Stimulated activated CD4-positive, alpha-beta T cell treated with anti-CD3 and anti-CD28 coated beads, Interleukin-1b, Interleukin-23, amount 100 ng/mL, for 1 hour (primary cell): ENCODE data around the gene CAPN15.

Experiments used
- DNase-seq, 2 donors: peaks; one replicate each; pipeline ENCODE4 v3.0.0-alpha.2; 2020; ENCODE audit warnings: low read depth in 2 of 2

CAPN15 gene

DNA sequence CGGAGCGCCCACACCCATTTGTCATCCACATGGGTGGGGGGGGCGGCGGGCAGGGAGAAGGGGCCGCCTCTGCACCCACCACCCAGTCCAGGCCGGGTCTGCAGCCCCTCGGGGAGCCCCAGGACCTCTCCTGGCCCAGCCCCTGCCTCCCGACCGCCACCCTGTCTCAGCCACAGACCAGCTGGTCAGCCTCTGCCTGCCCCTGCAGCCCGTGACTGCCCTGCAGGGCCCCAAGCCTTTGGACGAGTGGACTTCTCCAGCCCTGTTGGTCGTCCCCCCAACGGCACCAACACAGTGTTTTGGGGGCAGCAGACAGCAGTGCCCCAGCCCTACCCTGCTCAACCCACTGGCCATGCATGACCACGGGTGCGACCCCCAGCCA, 33.9 kb downstream of the CAPN15 start:
- DNase-seq, result no peak

DNA sequence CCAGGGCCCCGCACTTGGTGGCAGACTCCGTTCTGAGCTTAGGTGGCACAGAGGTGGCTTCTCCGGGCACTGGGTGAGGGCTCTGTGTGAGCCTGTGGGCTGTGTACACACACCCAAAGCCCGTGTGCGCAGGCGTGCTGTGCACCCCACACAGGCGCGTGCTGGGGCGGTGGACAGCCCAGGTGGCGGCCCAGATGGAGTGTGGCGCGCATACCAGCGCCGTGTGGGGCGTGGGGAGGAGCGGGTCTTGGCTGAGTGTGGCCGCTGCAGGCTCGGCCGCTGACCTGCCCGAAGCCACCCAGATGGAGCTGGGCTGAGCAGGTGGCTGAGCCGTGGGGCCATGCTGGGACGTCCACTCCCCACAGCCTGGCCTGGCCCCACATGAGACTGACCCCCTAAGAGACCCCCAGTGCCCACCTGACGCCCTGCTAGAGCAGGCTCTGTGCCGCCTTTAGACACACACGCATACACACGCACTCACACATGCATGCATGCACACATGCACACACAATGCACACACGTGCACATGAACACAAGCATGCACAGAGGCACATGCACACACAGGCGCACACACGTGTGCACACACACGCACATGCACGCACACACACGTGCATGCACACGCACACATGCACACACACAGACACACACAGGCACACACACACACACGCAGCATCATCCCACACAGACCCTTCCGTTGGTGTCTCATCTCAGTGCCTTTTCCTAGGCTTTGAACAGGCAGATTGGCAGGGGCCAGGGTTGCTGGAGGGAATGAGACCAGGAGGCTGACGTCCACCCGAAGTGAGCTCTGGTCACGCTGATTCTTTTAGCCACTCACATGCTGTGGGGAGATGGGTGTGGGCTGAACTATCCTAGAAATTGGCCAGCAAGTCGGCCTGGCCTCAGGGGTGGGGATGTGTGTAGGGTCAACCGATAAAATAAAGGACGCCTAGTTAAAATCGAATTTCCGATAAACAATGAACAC, 34.7 kb downstream of the CAPN15 start:
- no peak for DNase-seq

DNA sequence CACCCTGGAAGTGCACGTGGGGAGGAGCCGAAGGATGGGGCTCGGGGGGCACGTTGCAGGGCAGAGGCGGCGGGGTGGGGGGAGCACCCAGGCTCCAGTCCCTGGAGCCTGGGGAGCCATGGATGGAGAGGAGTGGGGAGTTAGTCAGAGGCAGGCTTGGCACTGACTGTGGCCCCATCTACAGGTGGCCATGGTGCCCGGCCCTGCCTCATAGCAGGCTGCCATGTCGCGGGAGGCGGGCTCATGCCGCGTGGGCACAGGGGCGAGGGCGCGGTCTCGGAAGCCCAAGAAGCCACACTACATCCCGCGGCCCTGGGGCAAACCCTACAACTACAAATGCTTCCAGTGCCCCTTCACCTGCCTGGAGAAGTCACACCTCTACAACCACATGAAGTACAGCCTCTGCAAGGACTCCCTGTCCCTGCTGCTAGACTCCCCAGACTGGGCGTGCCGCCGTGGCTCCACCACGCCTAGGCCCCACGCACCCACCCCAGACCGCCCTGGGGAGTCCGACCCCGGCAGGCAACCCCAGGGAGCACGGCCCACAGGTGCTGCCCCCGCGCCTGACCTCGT, 35.6 kb downstream of the CAPN15 start:
- DNase-seq, result no peak

DNA sequence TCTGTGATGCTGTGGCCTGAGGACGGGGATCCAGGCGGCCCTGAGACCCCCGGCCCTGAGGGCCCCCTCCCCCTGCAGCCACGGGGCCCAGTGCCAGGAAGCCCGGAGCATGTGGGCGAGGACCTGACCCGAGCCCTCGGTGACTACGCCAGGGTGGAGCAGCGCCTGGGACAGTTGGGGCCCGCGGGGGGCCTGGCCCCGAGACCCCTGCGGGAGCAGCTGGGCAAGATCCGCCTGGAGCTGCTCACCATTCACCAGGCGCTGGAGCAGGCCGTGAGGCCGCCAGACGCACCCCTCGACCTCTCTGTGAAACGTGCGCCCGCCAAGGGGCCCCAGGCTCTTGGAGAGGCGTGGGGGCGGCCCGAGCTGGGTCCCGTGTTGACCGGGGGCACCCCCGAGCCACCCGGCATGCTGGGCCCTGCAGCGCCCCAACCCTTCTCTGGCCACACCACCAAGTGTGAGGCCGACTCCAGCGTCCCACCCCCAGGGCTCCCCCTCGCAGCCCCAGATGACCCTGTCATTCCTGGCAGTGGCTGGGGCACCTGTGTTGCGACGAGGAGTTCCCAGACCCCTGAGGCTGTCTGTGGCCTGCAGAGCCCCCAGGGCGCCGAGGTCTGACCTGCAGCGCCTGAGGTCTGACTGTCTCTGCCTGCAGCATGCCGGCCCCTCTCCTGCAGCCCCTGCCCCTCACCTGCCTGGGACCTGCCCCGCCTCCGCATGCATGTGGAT, 37.3 kb downstream of the CAPN15 start:
- no peak for DNase-seq

DNA sequence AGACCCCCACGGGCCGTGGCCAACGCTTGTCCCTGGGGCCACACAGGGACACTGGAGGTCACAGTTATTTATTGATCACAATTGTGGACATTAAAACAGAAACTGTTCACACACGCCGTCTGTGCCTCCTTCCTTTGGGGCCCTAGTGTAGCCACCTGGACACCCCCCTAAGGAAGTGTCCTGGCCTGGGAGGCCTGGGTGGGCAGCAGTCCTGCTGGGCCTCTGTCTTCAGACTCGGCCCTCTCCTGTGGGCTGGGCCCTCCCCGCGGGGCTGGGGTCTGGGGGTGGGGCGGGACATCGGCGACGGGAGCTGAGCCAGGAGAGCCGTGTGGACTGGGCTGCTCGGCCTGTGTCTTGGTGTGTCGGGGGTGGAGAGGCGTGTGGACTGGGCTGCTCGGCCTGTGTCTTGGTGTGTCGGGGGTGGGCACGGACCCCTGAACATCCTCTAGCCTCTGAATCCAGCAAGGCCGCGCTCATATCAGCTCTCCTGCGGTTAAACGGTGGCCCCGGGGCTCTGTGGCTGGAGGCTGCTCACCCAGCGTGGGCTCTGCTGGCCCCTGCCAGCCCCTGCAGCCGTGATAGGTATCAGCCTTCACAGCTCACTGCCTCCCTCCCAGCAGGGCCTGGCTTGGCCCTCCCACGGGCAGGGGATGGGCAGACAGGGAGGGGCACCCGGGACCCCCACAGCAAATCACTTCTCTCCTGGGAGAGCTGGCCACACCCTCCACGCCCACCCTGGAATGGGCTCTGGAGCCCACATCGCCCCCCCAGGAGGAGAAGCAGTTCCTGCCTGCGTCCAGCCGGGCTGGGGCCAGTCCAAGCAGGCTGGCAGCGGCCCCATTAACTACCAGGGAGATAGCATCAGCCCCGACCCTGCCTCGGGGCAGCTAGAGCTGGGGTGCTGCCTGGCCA, 38.2 kb downstream of the CAPN15 start:
- no peak for DNase-seq

DNA sequence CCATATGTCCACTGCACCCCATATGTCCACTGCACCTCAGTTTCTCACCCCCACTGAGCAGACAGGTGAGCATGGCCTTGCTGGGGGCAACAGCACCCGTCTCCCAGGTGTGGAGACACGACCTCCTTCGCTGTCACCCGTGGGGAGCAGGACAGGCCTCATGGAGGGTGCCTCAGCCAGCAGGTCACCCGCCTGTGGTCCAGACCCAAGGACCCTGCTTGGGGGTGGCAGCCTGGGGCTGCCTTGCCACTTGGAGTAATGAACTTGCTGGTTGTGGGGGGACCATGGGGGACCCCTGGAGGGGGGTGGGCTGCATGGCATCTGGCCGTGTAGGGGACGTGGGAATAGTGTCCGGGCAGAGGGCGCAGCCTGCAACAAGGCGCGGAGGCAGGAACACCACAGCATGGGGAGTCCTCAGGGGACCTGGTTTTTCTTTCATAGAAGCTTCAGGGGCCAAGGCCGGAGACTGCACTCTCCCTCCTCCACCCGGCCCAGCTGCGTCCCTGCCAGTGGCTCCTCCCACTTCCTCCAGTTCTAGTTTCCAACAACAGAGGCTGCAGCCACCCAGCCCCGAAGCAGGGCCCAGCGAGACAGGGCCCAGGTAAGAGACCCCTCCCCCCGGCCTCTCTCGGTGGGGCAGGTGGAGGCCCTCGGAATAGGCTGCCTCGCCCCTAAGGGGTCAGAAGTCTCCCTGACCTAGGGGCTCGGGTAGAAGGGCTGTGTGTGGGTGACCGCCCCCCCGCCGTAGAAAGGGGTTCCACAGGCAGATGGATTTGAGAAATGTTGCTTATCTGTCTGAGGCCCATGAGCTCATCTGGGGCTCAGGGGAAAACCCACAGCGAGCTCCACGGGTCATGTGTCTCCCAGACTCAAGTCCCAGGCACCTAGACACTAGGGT, 39.2 kb downstream of the CAPN15 start, which contains the start of gene NHLRC4:
NHLRC4 (plus strand) TSS at position 531 of the 898 bp plus-strand sequence. CDS start 1,043 bp downstream, outside the sequence.
- peak in 1 of 2 donors; percentile 9 for DNase-seq

DNA sequence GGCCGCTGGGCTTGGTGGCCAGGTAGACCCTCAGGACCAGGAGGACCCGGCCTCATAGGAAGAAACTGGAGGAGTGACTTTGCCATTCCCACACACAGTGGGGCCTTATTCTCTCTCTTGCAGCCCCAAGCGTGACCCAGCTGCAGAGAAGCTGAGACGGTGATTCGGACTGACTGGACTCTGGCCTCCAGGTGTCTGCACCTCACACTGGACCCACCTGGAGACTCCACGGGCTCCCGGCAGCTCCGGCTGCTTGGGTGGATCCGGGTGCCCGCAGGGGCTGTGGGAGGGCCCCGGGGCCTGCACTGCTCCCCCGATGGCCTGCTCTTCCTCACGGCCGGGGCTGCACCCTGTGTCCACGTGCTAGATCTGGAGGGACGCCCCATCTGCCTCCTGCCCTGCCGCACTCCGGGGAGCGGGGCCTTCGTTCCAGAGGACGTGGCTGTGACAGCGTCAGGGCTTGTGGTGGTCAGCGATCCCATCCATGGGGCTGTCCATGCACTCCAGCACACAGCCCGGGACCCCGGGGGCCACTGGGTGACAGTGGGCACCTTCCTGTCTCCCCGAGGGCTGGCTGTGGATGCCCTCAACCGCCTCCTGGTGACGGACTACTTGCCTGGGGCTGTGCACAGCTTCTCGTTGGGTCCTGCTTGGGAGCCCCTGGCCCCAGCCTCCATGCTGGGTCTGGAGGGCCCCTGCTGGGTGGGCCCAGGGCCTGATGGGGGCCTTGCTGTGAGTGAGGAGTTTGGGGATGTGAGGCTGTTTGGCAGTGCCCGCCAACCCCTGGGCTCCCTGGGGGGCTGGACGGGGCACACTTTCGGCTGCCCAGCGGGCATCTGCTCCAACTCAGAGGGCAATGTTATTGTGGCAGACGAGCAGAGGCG, 40.1 kb downstream of the CAPN15 start:
- no peak for DNase-seq

DNA sequence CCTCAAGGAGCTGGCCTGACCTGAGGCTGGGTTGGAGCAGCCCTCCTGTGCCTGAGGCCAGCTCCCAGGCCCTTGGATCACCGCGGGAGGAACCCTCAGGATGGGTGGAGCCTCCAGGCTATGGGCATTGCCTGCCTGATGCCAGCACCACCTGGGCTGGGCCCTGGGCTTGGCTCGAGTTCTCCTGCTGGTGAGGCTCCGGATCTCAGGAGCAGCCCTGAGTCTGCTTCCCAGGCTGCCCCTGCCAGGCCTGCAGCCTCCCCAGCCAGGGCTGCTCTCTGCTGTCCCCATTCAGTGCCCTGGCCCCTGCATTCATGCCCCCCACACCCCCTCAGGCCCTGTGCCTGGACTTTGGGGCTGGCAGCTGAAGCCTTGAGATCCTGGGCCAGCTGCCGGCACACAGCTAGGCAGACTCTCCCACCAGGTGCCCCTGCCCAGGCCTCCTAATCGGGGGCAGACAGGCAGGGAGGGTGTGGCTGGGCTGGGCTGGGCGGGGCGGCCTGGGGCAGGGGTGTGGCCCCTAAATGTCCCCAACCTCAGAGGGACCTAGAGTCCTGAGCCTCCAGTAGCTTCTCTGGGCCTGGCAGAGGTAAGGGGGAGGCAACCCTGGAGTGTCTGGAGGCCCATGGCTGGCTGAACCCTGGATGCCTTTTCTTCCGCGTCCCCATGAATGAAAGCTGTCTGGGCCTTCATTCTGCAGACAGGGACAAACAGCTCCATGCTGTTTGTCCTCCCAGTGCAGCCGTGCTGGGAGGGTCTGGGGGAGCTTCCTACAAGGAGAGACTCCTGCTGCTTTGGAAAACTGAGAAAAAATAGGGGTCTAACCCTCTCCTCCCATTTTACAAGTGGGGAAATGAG, 41.1 kb downstream of the CAPN15 start:
- no peak for DNase-seq

DNA sequence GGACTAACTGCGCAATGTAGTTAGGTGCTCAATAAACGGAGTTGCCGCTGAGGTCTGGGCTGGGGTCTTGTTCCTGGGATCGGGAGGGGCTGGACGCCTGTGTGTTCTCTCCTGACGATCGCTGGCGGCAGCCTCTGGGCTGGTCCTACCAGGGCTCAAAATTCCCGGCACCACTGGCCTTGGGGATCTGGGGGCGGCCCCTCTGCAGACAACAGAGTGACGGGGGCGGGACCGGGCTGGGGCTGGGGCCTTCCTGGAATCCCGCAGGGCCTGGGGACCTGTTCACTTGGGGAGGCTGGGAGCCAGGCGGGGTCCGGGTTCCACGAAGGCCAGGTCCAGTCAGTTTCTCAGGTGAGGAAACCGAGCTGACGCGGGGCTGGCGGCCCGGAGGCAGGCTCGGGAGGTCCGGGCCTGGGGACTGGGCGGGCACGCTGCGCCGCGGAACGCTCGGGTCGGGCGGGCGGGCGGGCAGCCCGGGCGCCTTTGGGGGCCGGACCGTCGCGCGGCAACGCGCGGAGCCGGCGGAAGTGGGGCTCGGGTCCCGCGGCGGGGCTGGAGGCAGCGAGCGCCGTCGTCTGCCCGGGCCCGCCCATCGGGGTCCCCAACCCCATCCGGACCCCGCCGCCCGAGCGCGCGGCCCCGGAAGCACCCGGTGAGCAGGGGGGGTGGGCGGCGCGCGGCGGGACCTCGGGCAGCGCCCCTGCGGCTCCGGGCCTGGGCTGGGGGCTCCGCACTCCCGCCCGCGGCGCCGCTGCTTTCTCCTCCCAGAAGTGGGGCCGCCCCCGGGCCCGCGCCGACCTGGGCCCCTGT, 42.1 kb downstream of the CAPN15 start, which contains the start of gene PIGQ:
PIGQ (plus strand) TSS at position 524 of the 810 bp plus-strand sequence. CDS start 4,107 bp downstream, outside the sequence.
- peak; percentile 17 to 40 for DNase-seq

DNA sequence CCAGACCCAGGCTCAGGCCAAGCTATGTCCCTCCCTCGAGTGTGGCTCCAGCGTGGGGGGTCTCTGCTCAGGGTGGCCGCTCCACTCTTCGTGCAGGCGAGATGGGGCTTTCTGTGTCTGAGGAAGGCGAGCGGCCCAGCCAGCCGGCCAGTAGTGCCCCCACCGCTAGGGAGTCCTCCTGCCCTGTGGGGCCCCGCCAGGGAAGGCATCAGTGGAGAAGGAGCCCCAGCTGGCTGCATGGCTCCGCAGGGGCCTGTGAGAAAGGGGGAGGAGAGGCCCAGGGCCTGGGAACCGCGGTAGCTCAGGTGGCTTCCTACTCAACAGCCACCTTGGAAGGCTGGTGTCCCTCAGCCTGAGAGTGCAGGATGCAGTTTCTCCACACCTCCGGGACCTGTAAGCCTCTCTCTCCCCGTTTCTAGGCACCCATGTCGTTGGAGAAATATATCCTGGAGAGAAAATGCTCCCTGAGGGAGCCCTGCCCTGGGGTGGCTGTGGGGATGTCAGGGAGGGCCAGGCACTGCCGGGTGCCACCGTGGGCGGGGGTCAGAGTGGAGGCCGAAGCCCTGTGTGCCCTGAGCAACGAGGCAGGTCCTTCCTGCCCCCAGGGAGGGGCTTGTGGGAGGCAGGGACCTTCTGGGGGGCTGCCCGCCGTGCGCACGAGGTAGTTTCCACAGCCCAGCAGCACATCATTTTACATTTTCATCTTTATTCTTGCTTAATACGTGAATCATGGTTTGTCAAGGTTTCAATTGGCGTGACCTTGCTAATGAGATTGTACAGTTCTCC, 45.5 kb downstream of the CAPN15 start:
- DNase-seq, result no peak

DNA sequence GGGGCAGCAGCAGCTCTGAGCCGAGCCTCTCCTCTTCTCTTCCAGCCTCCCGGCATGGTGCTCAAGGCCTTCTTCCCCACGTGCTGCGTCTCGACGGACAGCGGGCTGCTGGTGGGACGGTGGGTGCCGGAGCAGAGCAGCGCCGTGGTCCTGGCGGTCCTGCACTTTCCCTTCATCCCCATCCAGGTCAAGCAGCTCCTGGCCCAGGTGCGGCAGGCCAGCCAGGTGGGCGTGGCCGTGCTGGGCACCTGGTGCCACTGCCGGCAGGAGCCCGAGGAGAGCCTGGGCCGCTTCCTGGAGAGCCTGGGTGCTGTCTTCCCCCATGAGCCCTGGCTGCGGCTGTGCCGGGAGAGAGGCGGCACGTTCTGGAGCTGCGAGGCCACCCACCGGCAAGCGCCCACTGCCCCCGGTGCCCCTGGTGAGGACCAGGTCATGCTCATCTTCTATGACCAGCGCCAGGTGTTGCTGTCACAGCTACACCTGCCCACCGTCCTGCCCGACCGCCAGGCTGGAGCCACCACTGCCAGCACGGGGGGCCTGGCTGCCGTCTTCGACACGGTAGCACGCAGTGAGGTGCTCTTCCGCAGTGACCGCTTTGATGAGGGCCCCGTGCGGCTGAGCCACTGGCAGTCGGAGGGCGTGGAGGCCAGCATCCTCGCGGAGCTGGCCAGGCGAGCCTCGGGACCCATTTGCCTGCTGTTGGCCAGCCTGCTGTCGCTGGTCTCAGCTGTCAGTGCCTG, 46.7 kb downstream of the CAPN15 start:
- no peak for DNase-seq

DNA sequence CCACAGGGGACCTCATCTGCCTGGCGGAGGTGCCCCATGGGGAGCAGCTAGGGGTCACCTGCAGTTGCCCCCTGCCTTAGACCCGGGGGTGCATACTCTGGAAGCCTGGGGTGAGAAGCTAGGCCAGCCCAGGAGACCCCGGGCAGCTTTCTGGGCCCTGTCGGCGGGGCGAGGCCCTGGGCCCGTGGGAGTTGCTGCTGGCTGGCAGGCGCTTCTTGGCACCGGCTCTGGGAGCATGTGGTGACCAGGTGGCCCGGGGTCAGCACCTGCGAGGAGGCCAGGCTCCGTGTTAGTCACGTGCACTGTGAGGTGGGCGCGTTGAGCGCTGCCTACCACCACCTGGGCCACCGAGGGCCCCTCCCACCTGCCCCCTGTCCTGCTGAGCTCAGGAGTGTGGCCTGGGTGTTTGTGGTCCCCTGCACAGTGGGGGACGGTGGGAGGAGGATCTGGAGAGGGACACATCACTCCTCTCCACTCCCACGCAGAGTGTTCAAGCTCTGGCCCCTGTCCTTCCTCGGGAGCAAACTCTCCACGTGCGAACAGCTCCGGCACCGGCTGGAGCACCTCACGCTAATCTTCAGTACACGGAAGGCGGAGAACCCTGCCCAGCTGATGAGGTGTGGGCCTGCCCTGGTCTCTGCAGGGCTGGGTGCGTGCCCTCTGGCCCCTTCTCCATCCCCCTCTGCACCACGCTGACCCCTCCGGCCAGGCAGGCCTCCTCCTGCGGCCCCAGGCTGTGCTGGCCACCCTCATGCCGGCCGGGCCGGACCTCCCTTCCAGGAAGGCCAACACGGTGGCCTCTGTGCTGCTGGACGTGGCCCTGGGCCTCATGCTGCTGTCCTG, 48.1 kb downstream of the CAPN15 start:
- no peak for DNase-seq

DNA sequence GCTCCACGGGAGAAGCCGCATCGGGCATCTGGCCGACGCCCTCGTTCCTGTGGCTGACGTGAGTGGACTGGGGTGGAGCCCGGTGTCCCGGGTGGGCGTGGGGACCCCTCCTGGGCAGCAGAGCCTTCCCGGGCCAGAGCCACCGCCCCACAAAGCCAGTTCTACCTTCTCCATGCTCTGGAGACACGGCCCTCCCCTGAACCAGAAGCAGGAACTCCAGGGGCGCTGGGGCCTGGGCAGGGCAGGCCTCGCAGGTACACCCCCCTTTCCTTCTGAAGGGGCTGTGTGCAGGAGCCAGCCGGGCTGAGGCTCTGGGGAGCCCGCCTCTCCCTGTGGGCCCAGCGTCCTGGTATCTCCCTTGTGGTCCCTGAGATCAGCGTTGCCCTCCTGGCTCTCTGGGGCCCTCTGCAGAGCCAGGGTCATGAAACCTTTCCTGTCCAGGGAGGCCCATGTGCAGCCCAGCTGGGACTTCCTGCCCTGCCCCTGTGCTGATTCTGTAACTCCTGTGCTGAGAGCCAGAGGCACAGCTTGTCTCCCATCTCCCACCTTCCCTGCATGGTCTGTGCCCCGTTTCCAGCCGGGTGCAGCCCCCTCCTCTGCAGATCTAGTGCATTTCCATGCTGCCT, 48.8 kb downstream of the CAPN15 start:
- no peak for DNase-seq

DNA sequence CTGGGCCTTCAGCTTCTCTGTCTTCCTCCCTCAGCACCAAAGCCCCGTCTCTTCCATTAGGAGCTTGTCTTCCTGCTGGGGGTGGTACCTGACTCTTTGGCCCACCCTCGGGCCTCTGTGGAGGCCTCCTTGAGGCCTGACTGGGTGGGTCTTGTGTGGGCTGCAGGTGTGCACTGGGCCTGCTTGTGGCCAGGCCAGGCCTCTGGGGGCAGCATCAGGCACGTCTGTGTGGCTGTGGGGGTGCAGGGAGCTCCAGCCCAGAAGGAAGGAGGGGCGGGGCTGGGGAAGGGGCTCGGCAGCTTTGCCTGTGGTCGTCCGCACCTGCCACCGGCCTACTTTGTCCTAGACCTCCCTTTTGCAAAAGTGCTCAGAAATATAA, 49.3 kb downstream of the CAPN15 start:
- DNase-seq, result no peak
